SK-N-MC (cell line): Measurements from ENCODE around the gene SPPL2B.
"Not testable (repeated sequence)": the region's sequence is repeated elsewhere in the genome, so short reads cannot be mapped to it uniquely, and the experiment has no call there.

Experiments used
- DNase-seq: peaks from one replicate; pipeline ENCODE4 v3.0.0-alpha.2; 2011; ENCODE audit warnings: low read depth, low spot score
- H3K27ac ChIP-seq: fragments of 200-600 bp; sonication (generic); 2 replicates; pipeline ENCODE4 v1.5.1; 2016; ENCODE audit warnings: mixed run types
- H3K36me3 ChIP-seq: fragments of 200-600 bp; sonication (generic); 2 replicates; pipeline ENCODE4 v1.6.1; 2017; ENCODE audit warnings: antibody characterized with exemption, low read length, mixed read lengths; ENCODE audit not compliant: insufficient read depth
- H3K4me3 ChIP-seq: fragments of 200-600 bp; sonication (generic); 2 replicates; pipeline ENCODE4 v1.5.1; 2016
- H3K9ac ChIP-seq: fragments of 200-600 bp; sonication (generic); 2 replicates; pipeline ENCODE4 v1.8.0; 2017; ENCODE audit warnings: mixed run types, mixed read lengths; ENCODE audit not compliant: insufficient read length
- H3K9me3 ChIP-seq: fragments of 200-600 bp; sonication (generic); 2 replicates; pipeline ENCODE4 v1.6.1; 2017; ENCODE audit warnings: low read depth, mild to moderate bottlenecking, antibody characterized with exemption, low read length, moderate library complexity, mixed read lengths
- EZH2 ChIP-seq: fragments of 200-600 bp; sonication (generic); IDR thresholded peaks from one replicate; pipeline ENCODE4 v1.6.1; 2017; ENCODE audit warnings: antibody characterized with exemption
- FOXP2 ChIP-seq: optimal IDR thresholded peaks from 2 replicates; pipeline ENCODE3; 2011; ENCODE audit warnings: mild to moderate bottlenecking, moderate library complexity; ENCODE audit not compliant: insufficient read depth; ENCODE audit errors: extremely low read length, control extremely low read depth
- POLR2AphosphoS5 ChIP-seq: IDR thresholded peaks from 2 replicates; pipeline ENCODE4 v1.6.1; 2012; ENCODE audit warnings: mild to moderate bottlenecking, low read depth, low read length, borderline replicate concordance

The SPPL2B gene

GRCh38 chr19:2341982-2342381 lies 13.5 kb downstream of the SPPL2B start:
- Histone ChIP-seq H3K36me3 (no peaks in the 10 kb centered on the region), H3K4me3 (no peak overlapping the region), H3K9me3 (no peaks in the 10 kb centered on the region), H3K27ac (no peak overlapping the region), H3K9ac (no peak overlapping the region)
- no peak for DNase-seq
- TF ChIP-seq FOXP2 = no peak
- TF ChIP-seq EZH2 = no peak
- TF ChIP-seq POLR2AphosphoS5 = no peak

DNA sequence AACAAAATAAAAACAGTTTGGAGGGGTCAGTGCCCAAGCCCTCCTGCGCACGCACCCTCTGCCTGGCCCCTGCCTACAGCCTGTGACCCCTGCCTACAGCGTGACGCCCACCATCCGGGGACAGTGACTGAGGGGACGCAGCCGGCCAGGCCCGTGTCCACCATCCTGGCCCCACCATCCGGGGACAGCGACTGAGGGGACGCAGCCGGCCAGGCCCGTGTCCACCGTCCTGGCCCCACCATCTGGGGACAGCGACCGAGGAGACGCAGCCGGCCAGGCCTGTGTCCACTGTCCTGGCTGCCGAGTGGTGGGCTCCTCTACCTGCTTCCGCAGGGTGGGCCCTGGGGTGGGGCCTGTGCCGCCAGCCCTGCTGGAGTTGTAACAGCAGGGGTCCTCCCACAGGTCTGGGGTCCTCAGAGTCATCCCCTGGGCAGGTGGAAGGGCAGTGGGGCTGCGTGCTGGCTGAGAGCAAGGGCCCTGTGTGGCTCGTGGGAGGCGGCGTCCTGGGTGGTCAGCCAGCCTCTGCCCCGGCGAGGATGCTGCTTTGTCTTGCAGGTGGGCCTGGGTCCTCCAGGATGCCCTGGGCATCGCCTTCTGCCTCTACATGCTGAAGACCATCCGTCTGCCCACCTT lies 14.3 kb downstream of the SPPL2B start:
- H3K36me3 ChIP-seq = no peaks in the 10 kb centered on the region

GRCh38 chr19:2343289-2343982 lies 15.0 kb downstream of the SPPL2B start:
- H3K9me3 ChIP-seq = no peaks in the 10 kb centered on the region
- H3K36me3 ChIP-seq = no peaks in the 10 kb centered on the region
- DNase-seq = no peak
- no peak overlapping the region for H3K27ac ChIP-seq
- no peak overlapping the region for H3K4me3 ChIP-seq
- TF ChIP-seq FOXP2 (no peak), POLR2AphosphoS5 (no peak), EZH2 (no peak)
- no peak overlapping the region for H3K9ac ChIP-seq

More for the DNA sequence above, 14.3 kb downstream of the SPPL2B start:
- Histone ChIP-seq H3K4me3 (no peak overlapping the region), H3K9ac (no peak overlapping the region), H3K27ac (no peak overlapping the region), H3K9me3 (no peaks in the 10 kb centered on the region)
- no peak for DNase-seq
- TF ChIP-seq POLR2AphosphoS5 (no peak), EZH2 (no peak), FOXP2 (no peak)

DNA sequence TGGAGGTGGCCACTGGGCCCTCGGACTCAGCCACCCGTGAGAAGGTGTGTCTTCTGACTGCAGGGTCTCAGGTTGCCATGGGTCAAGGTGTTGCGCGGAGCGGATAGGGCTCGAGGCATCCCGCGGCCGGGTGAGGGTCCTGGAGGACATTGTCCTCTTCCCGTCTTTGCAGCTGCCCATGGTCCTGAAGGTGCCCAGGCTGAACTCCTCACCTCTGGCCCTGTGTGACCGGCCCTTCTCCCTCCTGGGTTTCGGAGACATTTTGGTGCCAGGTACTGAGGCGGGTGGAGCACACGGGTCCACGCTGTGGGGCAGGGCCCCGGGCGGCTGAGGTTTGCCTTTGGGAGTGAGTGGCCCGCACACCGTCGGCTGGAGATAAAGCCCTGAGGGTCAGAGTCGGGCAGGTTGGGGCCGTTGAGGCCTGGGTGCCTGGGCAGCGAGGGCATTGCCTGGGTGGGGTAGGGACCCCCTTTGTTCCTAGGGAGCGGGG lies 15.9 kb downstream of the SPPL2B start:
- H3K27ac ChIP-seq = no peak overlapping the region
- no peak overlapping the region for H3K9ac ChIP-seq
- no peaks in the 10 kb centered on the region for H3K36me3 ChIP-seq
- H3K4me3 ChIP-seq = no peak overlapping the region
- no peak for DNase-seq
- H3K9me3 ChIP-seq = no peaks in the 10 kb centered on the region
- TF ChIP-seq EZH2 = no peak
- TF ChIP-seq POLR2AphosphoS5 = no peak
- TF ChIP-seq FOXP2 = no peak

- Histone ChIP-seq H3K9me3 (no peaks in the 10 kb centered on the region), H3K4me3 (no peak overlapping the region), H3K36me3 (no peaks in the 10 kb centered on the region), H3K27ac (no peak overlapping the region), H3K9ac (no peak overlapping the region)
- no peak for TF ChIP-seq POLR2AphosphoS5
- no peak for TF ChIP-seq EZH2
- no peak for TF ChIP-seq FOXP2
- DNase-seq = no peak
Measured at GRCh38 chr19:2345076-2345475, 16.6 kb downstream of the SPPL2B start.

GRCh38 chr19:2345794-2346663 lies 17.5 kb downstream of the SPPL2B start:
- DNase-seq = no peak
- Histone ChIP-seq H3K9me3 (no peaks in the 10 kb centered on the region), H3K27ac (no peak overlapping the region), H3K36me3 (no peaks in the 10 kb centered on the region), H3K4me3 (no peak overlapping the region), H3K9ac (no peak overlapping the region)
- TF ChIP-seq POLR2AphosphoS5 (no peak), EZH2 (no peak), FOXP2 (no peak)

DNA sequence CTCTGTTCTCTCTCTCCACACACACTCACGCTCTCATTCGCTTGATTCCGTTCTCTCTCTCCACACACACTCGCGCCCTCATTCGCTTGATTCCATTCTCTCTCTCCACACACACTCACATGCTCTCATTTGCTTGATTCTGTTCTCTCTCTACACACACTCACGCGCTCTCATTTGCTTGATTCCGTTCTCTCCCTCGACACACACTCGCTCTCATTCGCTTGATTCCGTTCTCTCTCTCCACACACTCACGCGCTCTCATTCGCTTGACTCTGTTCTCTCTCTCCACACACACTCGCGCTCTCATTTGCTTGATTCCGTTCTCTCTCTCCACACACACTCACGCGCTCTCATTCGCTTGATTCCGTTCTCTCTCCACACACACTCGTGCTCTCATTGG lies 21.3 kb downstream of the SPPL2B start:
- not testable (repeated sequence) for H3K27ac ChIP-seq, DNase-seq, H3K36me3 ChIP-seq, H3K9ac ChIP-seq, H3K9me3 ChIP-seq, H3K4me3 ChIP-seq

GRCh38 chr19:2350656-2351055 lies 22.2 kb downstream of the SPPL2B start:
- DNase-seq = no peak
- no peaks in the 10 kb centered on the region for H3K9me3 ChIP-seq

More at GRCh38 chr19:2350656-2351055, 22.2 kb downstream of the SPPL2B start:
- Histone ChIP-seq H3K27ac (no peak overlapping the region), H3K4me3 (no peak overlapping the region), H3K36me3 (no peaks in the 10 kb centered on the region; the same call in 1 of the 2 replicates), H3K9ac (no peak overlapping the region)
- TF ChIP-seq FOXP2 = no peak
